Tibial nerve (tissue), 4 donors: ENCODE data around the gene FBL.

Source experiments
- EP300 ChIP-seq, 2 donors: sonication (generic); formaldehyde crosslinking; IDR thresholded peaks; one replicate each; pipeline ENCODE4 v1.6.1; 2017; ENCODE audit warnings: antibody characterized with exemption in 2 of 2, mild to moderate bottlenecking in 1 of 2
- POLR2A ChIP-seq, 2 donors: fragments of 450-650 bp; IDR thresholded peaks; one replicate each; pipeline ENCODE4 v1.6.1; 2017; ENCODE audit warnings: antibody characterized with exemption in 2 of 2, mild to moderate bottlenecking in 2 of 2, moderate library complexity in 2 of 2
- TF ChIP-seq, protein P1 (sequence below), 5 experiments: fragments of 200-600 bp in 3 of 5; fragments of 450-650 bp in 2 of 5; sonication (generic) in 3 of 5; IDR thresholded peaks; one replicate each; pipeline ENCODE4 v1.5.1; 2016 to 2019; ENCODE audit warnings: antibody characterized with exemption in 5 of 5, mild to moderate bottlenecking in 3 of 5, moderate library complexity in 2 of 5

DNA sequence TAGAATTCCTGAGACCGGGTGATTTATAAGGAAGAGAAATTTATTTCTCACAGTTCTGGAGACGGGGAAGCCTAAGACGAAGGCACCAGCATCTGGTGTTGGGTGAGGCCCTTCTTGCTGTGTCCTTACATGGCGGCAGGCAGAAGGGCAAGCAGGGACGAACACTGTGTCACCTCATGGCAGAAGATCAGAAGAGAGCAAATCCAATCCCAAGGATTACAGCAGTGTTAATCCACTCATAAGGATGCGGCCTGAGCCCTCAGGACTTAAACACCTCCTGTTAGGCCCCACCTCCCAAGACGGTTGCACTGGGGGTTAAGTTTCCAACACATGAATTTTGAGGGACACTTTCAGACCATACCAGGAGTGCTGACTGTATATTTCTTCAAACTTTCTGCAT, 6.7 kb upstream of the FBL start:
- TF ChIP-seq, protein P1, sequence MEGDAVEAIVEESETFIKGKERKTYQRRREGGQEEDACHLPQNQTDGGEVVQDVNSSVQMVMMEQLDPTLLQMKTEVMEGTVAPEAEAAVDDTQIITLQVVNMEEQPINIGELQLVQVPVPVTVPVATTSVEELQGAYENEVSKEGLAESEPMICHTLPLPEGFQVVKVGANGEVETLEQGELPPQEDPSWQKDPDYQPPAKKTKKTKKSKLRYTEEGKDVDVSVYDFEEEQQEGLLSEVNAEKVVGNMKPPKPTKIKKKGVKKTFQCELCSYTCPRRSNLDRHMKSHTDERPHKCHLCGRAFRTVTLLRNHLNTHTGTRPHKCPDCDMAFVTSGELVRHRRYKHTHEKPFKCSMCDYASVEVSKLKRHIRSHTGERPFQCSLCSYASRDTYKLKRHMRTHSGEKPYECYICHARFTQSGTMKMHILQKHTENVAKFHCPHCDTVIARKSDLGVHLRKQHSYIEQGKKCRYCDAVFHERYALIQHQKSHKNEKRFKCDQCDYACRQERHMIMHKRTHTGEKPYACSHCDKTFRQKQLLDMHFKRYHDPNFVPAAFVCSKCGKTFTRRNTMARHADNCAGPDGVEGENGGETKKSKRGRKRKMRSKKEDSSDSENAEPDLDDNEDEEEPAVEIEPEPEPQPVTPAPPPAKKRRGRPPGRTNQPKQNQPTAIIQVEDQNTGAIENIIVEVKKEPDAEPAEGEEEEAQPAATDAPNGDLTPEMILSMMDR (IDR thresholded peaks at IDR 0.05), result no peak
- TF ChIP-seq EP300 (IDR thresholded peaks at IDR 0.05), result no peak
- no peak for TF ChIP-seq POLR2A (IDR thresholded peaks at IDR 0.05)
